HL-60/S4 (cell line): ENCODE measurements around the gene CBFA2T3.
"Not testable (repeated sequence)": the region's sequence is repeated elsewhere in the genome, so short reads cannot be mapped to it uniquely, and the experiment has no call there.

Experiments
- in situ Hi-C: fragments of 300-500 bp; cut with MboI; formaldehyde crosslinking; loops from 2 replicates; pipeline ENCODE4 v1.14.3; 2022; ENCODE audit warnings: low sequenced_read_pairs

Gene CBFA2T3

DNA sequence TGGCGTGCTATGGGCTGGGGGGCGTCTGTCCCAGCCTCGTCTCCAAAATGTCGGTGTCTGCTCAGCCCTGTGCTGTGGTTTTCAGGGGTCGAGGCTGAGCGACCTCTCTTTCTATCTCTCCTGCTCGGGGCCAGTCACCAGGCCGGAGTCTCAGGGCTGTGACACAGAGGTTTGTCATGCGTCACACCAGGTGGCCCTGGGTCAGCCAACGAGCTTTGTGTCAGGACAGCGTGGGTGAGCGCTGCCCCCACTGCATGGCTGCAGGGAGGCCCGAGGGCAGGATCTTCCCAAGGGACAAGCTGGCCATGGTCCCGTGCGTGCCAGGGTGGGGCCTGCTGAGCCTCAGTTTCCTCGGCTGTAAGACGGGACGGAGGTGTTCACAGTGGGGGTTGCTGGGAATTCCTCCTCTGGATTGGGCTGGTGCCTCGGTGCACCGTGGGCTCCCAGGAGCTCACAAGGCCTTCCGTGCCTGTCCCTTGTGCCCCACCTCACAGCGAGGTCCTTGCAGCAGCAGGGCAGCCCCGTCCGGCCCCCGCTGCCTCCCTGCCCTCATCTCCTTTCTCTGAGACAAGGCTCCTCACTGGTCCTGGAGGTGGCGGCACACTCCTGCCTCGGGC lies 50.5 kb downstream of the CBFA2T3 start:
- in situ Hi-C loops, result loop anchor here (25.0 kb wide), 1 partner anchor 236 kb away; the partner anchor contains the start of gene CDH15

DNA sequence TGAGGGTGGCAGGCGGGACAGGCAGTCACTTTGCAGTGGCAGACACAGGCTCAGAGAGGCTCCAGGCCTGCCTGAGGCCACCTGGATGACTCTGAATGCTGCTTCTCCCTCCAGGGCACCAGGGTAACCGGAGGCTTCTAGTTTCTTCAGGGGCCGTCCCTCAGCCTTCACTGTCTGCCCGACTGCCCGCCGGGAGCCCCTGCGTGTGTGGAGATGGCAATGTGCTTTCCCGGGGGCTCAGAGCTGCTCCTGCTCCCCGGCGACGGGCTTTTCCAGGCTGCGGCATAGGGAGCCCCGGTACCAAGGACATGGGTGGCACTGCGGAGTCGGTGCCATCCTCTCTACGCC lies 51.5 kb downstream of the CBFA2T3 start:
- in situ Hi-C loops, result loop anchor here (25.0 kb wide), 1 partner anchor 237 kb away; the partner anchor contains the start of gene CDH15

DNA sequence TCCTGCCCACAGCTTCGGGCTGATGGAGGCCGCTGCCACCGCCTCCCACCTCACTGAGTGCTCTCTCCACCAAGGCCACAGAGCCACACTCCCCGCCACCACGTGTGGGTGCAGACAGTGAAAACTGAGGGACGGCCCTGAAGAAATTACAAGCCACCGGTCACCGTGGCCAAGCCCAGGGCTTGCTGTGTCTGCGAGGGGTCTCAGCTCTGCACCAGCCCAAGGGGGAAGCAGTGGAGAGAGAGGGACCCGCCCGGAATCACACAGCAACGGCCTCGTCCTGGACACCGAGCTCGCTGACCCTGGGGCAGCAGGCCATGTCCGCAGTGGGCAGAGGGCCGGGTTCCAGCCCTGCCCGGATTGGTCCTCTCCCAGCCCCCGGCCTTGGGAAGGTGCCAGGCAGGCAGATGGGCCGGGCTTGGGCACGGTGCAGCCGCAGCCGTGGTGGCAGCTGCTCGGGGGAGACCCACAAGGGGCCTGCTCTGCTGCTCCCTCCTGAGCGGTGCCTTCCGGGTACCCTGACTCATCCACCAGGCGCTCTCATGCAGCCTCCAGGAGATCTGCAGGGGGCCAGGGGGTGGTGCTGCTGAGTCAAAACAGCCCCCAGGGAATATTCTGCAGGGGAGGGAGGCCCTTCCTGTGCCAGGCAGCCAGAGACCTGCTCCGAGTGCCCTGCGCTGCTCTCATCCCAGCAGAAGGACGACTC lies 52.0 kb downstream of the CBFA2T3 start:
- in situ Hi-C loops, result loop anchor here (25.0 kb wide), 1 partner anchor 237 kb away; the partner anchor contains the start of gene CDH15

DNA sequence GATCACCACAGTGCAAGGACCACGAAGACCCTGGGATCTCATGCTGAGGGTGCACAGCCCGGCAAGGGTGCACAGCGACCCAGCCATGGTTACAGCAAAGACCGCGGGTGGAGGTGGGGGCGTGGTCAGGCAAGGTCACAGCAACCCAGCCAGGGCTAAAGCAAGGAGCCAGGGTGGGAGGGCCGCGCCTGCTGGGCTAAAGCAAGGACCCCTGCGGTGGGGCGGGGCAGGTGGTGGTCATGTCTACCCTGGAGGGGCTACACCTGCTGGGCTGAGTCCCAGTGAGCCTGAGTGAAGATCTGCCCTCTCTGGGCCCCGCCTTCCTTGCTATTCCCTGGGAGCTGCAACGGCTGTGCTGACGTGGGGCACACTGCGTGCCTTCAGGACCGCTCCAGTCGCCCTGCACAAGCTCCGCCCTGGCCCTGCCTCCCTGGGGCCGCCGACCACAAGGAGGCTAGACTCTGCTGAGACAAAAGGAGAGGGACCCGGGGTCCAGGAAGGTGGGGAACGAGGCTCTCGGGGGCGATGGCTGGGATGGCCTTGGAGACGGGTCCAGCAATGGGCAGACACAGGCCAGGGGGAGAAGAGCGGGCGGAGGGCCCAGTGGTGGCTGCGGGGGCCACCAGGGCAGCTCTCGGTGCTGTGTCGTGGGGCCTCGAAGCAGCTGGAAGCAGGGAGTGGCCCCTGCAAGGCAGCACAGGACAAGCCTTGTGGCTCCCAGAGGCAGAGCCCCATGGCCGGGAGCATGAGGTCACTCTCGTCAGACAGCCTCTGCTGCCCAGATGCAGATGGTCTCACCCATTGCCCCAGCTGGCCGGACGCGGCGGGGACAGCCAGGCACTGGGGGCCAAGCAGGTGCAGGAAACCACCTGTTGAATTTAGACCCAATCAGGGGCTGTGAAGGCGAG lies 52.8 kb downstream of the CBFA2T3 start:
- in situ Hi-C loops, result no loop called here

DNA sequence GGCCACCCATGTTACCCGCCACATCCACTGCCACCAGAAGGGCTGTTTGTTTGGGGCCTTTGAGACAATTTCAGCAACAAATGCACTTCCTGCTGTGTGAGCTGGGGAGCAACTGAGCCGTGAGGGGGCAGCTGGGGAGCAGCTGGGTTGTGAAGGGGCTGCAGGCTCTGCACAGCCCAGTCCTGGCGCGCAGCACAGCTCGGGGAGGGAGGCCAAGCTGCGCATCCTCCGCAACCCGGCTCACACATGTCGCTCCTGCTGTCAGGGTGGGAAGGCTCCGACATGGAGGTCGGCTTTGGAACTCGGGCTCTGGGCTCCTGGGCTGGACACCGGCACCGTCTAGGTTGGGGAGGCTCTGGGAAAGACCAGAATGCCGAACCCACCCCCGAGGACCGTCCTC lies 53.6 kb downstream of the CBFA2T3 start:
- in situ Hi-C loops, result no loop called here

DNA sequence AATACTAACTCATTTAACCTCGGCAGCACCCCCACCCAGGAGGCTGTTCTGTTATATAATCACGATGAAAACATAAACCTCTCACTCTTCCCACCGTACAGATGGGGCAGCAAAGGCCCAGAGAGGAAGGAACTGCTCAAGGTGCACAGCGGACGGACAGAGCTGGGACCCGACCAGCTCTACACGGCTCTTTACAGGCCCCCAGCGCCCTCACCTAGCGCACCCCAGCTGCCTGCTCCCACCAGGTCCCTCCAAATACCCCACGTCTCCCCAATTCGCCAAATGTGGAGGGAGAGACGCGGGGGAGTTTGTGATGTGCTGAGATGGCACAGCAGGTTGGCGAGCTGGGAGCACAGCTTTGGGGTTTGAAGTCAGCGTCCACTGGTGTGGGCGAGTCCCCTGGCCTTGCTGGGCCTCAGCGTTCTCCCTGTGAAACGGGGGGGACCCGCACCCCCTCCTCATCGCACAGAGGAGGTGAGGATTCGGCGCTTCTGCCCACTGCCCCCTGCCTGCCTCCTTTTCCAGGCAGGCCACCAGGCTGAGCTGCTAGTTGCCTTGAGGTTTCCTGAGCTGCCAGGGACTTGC lies 54.1 kb downstream of the CBFA2T3 start:
- in situ Hi-C loops, result no loop called here

DNA sequence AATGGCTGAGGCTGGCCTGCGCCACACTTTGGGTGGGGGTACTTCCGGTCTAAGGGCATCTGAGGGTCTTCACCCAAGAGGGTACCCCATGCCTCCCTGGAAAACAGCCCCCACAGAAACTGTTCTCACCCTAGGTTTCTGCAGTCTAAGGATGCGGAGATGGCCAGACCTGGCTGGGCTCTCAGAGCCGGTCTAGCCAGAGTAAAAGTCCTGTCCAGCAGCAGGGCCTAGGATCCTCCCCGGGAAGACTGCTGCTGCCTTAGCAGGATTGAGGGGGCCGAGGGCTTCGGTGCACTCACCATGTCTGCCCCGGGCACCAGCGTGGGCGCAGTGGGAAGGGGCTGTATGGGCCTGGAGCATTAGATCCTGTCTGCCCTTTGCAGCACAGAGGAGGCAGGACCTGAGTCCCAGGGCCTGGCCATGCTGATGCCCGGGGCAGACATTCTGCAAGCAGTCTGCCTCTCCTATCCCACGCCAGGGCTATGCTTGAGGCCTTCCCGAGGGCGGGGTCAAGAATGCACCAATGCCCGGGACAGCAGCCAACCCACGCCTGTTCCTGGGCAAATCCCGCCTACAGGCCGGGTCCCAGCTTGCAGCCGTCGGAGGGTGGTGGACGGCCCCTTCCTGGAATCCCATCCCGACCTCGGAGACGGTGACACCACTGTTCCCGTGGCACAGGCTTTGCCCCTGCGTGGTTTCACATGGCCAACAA lies 54.7 kb downstream of the CBFA2T3 start:
- in situ Hi-C loops, result no loop called here

DNA sequence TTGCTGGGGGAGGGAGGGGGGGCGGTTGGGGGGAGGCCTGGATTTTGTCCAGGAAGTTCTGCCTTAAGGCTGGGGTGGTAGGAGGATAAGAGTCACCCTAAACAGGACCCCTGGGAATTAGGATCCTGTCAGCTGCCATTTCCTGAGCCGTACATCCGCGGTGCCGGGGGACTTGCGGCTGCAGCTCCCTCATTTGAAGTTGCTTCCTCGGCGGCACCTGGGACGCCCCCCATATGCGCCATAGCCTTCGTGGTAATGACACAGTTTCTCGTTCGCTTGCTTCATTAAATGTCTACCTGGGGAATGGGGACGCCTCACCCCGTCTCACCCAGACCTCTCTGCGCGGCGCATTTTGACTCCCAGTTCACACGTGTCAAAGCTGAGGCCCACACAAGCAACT lies 55.4 kb downstream of the CBFA2T3 start:
- in situ Hi-C loops, result no loop called here

DNA sequence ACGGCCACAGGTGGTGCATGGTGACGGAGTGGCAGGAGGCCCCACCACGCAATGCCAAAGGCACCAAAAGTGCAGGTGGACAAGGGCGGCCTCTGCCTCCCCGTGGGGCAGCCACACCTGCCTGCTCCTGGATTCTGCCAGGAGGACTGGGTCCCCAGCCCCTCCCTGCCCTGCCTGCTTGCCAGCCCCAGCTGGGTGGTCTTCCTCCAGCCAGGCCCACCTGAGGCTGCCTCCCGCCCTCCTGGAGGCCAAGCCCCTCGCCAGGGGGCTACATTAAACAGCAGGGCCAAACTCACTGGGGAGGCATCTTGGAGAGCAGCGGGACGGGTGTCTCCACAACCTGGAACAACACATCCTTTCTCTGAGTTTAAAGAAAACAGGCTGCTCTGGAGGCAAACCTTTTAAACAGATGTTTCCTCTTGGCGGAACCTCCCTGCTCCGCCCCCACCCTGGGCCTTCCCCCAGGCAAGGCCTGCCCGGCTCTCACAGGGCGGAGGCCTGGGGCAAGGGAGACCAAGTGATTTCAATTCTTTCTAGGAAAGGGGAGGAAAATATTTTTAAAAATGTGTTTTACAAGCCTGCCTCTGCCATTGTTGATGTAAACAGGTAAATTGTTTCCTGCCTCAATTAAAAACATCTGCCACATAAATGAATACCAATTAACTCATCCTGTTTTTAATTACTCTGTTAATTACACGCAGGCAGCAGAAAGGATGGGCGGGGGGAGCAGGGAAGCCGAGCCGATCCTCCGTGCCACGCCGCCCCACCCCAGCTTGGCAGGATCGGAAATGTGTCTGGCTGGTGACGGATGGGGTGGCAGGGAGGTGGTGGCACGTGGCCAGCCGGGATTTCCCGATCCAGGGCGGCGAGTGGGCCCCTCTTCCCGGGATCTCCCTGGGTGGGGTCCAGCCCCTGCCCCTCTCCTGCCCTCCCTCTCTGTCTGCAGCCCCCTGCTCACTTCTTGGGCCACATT lies 56.1 kb downstream of the CBFA2T3 start:
- in situ Hi-C loops, result no loop called here

DNA sequence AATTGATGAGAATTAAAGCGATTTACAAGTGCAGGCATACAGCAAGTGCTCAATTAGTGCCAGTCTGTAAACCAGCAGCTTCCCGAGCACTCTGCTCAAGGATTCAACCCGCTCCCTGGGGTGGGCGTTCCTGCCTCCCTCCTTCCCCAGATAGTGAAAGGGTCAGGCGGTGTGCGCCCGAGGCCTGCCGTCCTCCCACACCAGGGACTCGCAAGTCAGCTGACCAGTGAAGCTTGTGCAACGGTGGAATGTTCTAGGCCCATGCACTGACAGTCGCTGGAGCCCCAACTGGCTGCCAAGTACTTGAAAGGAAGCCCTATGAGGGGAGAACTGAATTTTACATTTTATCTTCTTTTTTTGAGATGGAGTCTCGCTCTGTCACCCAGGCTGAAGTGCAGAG lies 57.1 kb downstream of the CBFA2T3 start:
- in situ Hi-C loops, result no loop called here

DNA sequence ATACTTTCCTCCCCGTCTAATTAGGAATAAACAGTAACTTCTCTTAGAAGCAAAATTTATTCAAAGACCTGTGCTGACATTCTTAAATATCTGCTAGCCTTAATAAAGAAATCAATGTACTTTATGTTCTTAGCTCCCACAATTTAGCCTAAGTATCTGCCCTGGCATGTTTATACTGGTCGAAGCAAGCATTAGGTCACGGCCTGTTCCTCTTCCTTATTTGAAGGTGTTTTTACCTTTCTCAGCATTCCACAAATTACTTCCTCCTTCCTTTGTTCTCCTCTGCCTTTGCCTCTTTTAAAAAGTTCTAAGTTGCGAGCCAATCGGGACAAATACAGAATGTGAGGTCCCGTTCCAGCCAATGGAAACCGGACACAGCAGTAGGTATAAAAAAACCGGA lies 58.1 kb downstream of the CBFA2T3 start:
- in situ Hi-C loops, result not testable (repeated sequence)

DNA sequence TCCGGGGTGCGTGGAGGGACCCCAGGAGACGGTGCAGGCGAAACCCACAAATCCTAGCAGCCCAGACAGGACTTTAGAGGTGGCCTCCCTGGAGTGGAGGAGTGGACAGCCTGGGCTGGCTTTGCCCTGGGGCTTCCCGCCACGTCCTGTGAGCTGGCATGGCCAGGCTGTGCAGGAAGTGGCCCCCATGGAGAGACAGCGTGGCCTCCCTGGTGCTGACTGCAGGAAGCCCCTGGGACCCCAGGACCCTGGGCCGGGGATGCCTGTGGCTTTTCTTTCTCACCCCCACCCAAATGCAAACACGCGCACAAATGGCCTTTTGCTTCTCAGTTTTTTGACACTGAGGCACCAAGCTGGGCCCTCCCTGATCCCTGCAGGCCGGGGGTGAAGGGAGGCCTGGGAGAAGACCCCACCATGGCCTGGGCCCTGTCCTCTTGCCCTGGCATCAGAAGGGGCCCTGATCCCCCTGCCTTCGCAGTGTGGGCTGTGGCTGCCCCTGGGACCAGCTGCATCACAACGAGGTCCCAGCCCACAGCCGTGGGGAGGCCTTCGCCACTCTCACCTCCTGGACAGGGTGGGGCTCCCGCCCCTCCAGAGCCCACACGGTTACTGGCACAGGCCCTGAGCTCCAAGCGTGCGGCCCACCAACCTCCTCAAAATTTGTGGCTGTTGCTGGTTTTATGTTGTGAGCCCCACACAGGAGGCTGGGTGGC lies 58.9 kb downstream of the CBFA2T3 start:
- in situ Hi-C loops, result no loop called here

DNA sequence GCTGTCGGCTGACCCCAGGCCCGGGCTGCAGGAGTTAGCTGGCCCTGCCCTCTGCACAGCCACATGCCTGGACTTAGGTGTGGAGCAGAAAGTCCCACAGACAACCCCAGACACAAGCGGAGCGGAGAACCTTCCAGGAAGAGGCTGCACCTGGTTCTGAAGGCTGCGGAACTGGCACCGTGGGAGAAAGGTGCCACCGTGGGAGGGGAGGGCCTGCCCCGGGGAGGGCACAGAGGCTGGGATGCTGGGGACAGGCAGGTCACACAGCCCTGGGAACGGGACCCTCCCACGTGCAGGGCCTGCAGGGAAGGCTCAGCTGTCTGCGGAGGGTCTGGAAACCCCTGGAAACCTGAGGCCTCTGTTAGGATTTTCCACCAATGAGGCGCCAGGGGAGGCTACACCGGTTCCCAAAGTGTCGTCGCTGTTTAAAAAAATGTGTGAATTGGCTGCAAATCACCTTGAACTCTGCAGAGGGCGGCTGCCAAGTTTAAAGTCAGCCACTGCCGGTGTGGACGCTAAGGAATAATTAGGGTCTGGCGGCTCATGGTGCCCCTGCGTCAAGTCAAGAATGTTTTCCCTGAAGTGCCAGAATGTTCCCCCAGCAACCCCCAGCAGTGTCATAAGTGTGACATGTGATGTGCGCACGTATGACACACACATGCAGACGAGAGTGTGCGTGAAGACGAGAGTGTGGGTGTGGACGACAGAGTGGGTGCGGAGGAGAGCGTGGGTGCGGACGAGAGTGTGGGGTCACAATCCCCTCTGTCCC lies 59.7 kb downstream of the CBFA2T3 start:
- in situ Hi-C loops, result no loop called here

DNA sequence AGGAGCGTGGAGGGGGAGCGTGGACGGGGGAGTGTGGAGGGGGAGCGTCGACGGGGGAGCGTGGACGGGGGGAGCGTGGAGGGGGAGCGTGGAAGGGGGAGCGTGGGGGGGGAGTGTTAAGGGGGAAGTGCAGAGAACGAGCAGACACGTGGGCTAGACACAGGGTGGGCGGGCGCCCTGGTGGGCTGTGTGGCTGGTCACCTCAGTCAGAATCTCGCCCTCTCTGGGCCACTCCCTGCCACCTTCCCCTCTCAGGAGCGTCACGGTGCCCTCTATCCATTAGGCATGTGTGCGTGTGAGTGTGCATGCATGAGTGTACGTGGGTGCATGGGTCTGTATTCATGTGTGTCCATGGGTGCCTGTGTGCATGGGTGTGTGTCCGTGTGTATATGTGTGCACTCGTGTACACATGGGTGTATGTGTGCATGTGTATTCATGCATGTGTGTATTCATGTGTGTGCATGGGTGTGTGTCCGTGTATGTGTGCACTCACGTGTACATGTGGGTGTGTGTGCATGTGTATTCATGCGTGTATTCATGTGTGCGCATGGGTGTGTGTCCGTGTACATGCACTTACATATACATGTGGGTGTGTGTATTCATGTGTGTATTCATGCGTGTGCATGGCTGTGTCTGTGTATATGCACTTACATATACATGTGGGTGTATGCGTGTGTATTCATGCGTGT lies 61.2 kb downstream of the CBFA2T3 start:
- in situ Hi-C loops, result no loop called here

DNA sequence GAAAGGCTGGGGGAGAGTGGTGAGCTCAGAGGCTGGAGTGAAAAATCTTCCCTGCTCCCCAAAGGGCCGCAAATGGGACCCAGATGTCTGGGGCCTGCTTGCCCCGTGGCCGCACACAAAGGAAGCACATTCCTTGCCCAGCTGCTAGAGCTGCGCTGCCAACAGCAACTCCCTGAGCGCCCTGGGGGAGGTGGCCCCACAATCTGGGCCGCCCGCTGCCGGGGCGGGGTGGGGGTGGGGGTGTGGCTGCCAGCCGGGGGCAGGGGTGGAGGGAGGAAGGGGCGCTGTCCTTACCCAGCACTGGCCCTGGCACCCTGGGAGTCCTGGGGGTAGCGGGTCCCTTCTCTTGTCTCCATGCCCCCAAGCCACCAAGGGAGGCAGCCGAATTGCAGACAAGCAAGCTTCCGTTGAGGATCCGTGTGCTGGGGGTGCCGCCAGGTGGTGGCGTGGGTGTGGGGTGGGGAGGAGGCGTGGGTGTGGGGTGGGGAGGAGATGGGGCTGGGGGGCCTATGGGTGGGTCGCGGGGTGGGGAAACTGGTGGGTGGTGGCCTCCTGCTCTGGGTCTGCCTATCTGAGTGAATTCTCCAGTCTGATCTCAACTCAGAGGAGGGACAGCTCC lies 62.1 kb downstream of the CBFA2T3 start:
- in situ Hi-C loops, result no loop called here

DNA sequence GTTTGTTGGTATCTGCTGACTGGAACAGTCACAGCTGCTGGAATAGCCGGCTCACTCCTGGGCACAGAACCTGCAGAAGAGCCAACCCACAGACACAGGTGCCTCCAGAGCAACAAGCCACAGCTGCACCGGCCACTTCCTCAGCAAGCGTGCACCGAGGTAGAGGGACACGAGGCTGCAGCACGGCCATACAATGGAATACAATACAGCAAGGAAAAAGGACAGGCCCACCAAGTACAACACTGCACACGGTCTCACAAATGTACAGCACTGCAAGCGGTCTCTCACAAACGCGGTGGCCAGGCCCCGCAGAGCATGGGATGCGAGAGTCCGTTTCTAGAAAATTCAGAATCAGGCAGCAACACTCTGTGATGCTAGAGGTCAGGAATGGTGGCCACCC lies 63.1 kb downstream of the CBFA2T3 start:
- in situ Hi-C loops, result no loop called here

DNA sequence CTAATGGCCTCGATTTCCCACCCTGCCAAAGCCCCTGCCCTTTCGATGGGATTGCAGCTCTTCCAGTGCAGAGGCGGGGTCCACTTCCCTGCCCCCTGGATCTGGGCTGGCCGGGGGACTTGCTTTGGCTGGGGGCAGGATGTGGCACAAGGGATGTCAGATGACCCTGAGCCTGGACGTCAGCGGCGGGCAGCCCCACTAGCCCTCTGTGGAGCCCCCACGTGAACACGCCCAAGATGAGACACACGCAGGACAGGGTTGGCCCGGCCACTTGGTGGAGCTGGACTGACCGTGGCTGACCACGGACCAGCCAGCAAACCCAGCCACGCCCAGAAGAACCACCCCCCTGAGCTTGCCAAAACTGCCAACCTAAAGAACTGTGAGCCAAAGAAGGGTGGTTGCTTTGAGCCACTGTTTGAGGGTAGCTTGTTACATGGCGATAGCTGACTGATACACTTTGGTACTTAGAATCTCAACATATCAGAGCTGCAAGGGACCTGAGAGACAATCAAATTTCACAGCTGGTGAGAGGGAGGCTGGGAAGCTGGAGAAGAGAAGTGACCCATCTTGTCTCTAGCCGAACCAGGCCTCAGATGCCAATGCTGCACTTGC lies 63.9 kb downstream of the CBFA2T3 start:
- in situ Hi-C loops, result no loop called here
